Parietal lobe (tissue), 2 donors: ENCODE results near the gene SPRN. TPM values are rescaled to one million over a fixed set of nuclear protein-coding genes. Genes with fewer than 3 reads are reported as not detected.

Source experiments
- small RNA-seq: library from RNA; depleted of rRNA; stranded (forward); fragments of <200 nt; gene quantifications from one replicate; pipeline ENCODE3, GENCODE V24; 2014; ENCODE audit warnings: low replicate concordance
- total RNA-seq: library from RNA; depleted of rRNA; stranded (reverse); fragments of >200 nt; gene quantifications from one replicate; pipeline ENCODE4 v1.2.3, GENCODE V29; 2014

Gene SPRN
- 13.1 TPM for total RNA-seq

GRCh38 chr10:133424601-133425000 lies at the start of gene SPRN:
SPRN (minus strand) TSS chr10:133424625; CDS start chr10:133423681, 944 bp downstream.

DNA sequence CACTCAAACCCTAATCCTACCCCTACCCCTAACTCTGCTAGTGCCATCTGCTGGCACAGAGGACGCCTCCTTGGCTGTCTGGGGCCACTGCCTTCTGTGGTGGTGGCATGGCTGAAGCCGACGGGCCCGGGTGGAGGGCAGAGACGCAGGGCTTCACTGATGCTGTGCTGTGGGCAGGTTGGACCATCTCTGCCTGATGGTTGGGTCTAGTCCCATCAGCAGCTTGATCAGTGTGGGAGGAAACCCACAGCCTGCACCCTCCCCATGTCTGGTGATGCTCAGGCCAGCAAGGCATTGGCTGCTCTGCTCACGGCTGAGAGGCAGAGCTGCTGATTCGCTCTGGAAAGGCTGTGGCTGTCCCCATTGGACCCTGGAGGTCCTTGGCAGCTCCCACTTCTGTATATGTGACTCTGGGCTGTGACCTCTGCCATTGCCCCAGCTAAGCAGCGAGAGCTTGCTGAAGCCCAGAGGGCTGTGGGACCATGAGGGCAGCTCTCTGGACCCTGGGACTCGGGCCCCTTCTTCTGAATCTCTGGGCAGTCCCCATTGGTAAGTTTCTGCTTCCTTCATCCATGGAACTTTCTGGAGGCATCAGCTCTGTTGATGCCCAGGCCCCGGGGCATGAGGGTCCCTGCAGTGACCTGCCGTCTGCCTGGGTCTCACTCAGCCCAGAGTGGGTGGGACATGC lies 29.2 kb upstream of the SPRN start, which contains the start of gene SCART1:
SCART1 (plus strand) TSS at position 430 of the 688 bp plus-strand sequence; CDS start at position 483, 53 bp downstream.

DNA sequence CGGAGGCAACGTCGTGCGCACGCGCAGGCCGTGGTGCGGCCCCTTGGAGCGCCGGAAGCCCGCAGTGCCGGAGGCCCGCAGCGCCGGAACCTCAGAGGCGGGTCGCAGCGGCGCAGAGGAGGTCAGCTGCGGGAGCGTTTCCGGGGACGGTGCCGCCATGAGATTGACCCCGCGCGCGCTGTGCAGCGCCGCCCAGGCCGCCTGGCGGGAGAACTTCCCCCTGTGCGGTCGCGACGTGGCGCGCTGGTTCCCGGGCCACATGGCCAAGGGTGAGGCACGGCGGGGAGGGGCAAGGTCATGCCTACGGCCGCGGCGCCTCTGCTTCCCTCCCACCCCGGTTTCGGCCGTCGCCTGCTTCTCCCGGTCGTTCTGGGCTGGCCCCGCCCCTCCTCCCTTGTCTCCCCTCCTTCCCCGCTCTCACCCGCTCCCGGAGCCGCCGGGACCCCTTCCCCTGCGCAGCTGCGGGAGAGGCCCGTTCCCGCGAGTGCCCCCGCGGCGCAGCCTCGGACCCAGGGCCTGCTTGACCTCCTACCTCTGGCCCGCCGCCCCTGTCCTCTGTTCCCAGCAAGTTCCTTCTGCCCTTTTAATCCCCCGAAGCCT lies 30.3 kb downstream of the SPRN start, which contains the start of gene MTG1:
MTG1 (plus strand) TSS at position 94 of the 600 bp plus-strand sequence; CDS start at position 158, 64 bp downstream.

GRCh38 chr10:133379152-133379800 lies 45.1 kb downstream of the SPRN start, which contains the start of gene PAOX:
PAOX (plus strand) TSS chr10:133379262; CDS start chr10:133379317, 55 bp downstream.

GRCh38 chr10:133373174-133374090 lies 51.0 kb downstream of the SPRN start, which contains the start of gene ECHS1:
ECHS1 (minus strand) TSS chr10:133373354; CDS start chr10:133373333, 21 bp downstream.

Small RNAs within 50 kb of the gene (small RNA-seq; reads per million reads assigned to genes)
- not detected for gene AL360181.4
- gene MIR3944 = not detected

Other genes starting within 250 kb of the SPRN start
- not detected for gene UTF1, start 194.4 kb downstream of the SPRN start, total RNA-seq
- not detected for gene VENTX, start 186.8 kb downstream of the SPRN start, total RNA-seq
- gene ADAM8, start 147.8 kb downstream of the SPRN start, total RNA-seq = 2.8 TPM
- gene TUBGCP2, start 115.8 kb downstream of the SPRN start, total RNA-seq = 58.2 TPM
- gene ZNF511, start 115.7 kb downstream of the SPRN start, total RNA-seq = 7.2 TPM
- gene CALY, start 87.7 kb downstream of the SPRN start, total RNA-seq = 13.5 TPM
- not detected for gene PRAP1, start 77.3 kb downstream of the SPRN start, total RNA-seq
- gene FUOM, start 66.6 kb downstream of the SPRN start, total RNA-seq = 11.9 TPM
- 31.9 TPM for gene ECHS1, start 51.3 kb downstream of the SPRN start, total RNA-seq
- gene PAOX, start 45.4 kb downstream of the SPRN start, total RNA-seq = 13.8 TPM
- 36.3 TPM for gene MTG1, start 30.5 kb downstream of the SPRN start, total RNA-seq
- 2.8 TPM for gene SCART1, start 29.3 kb upstream of the SPRN start, total RNA-seq
- 16.3 TPM for gene CYP2E1, start 102.7 kb upstream of the SPRN start, total RNA-seq
- 2.2 TPM for gene SYCE1, start 141.0 kb upstream of the SPRN start, total RNA-seq
- not detected for gene FRG2B, start 202.2 kb upstream of the SPRN start, total RNA-seq